ENCODE measurements around the gene NPC2.

Gene NPC2

GRCh38 chr14:74524076-74524811 lies 31.1 kb upstream of the NPC2 start:
- H3K9me3 ChIP-seq (ENCODE audit: severe bottlenecking), result no peaks in the 10 kb centered on the region
- TF ChIP-seq CTCF (IDR thresholded peaks at IDR 0.05; ENCODE audit: low read depth, low read length), result no peak
- H3K27me3 ChIP-seq (ENCODE audit: insufficient read depth, low read depth, severe bottlenecking), result no peaks in the 10 kb centered on the region
- H3K4me3 ChIP-seq (ENCODE audit: low read depth, low read length), result no peak overlapping the region
- DNase-seq, result no peak
- H3K36me3 ChIP-seq, result no peaks in the 10 kb centered on the region
- no peak overlapping the region for H3K27ac ChIP-seq

- no peak for DNase-seq
- Histone ChIP-seq H3K4me3 (ENCODE audit: low read depth, low read length) (no peak overlapping the region), H3K36me3 (no peaks in the 10 kb centered on the region), H3K27ac (no peak overlapping the region), H3K9me3 (ENCODE audit: severe bottlenecking) (no peaks in the 10 kb centered on the region), H3K27me3 (ENCODE audit: insufficient read depth, low read depth, severe bottlenecking) (no peaks in the 10 kb centered on the region)
- no peak for TF ChIP-seq CTCF (IDR thresholded peaks at IDR 0.05; ENCODE audit: low read depth, low read length)
These were observed 29.6 kb upstream of the NPC2 start for GRCh38 chr14:74522740-74523139.

GRCh38 chr14:74521756-74522155 lies 28.7 kb upstream of the NPC2 start:
- no peaks in the 10 kb centered on the region for H3K9me3 ChIP-seq (ENCODE audit: severe bottlenecking)
- H3K4me3 ChIP-seq (ENCODE audit: low read depth, low read length), result no peak overlapping the region
- H3K27ac ChIP-seq, result no peak overlapping the region
- H3K36me3 ChIP-seq, result no peaks in the 10 kb centered on the region
- DNase-seq, result no peak
- no peaks in the 10 kb centered on the region for H3K27me3 ChIP-seq (ENCODE audit: insufficient read depth, low read depth, severe bottlenecking)
- TF ChIP-seq CTCF (IDR thresholded peaks at IDR 0.05; ENCODE audit: low read depth, low read length), result no peak

- TF ChIP-seq CTCF (IDR thresholded peaks at IDR 0.05; ENCODE audit: low read depth, low read length), result no peak
- Histone ChIP-seq H3K36me3 (no peaks in the 10 kb centered on the region), H3K4me3 (ENCODE audit: low read depth, low read length) (no peak overlapping the region), H3K27ac (no peak overlapping the region), H3K27me3 (ENCODE audit: insufficient read depth, low read depth, severe bottlenecking) (no peaks in the 10 kb centered on the region), H3K9me3 (ENCODE audit: severe bottlenecking) (no peaks in the 10 kb centered on the region)
- no peak for DNase-seq
These were observed 26.4 kb upstream of the NPC2 start for GRCh38 chr14:74519316-74520074.

GRCh38 chr14:74518221-74518620 lies 25.1 kb upstream of the NPC2 start:
- H3K36me3 ChIP-seq, result no peaks in the 10 kb centered on the region
- no peak for TF ChIP-seq CTCF (IDR thresholded peaks at IDR 0.05; ENCODE audit: low read depth, low read length)
- H3K27me3 ChIP-seq (ENCODE audit: insufficient read depth, low read depth, severe bottlenecking), result no peaks in the 10 kb centered on the region
- H3K9me3 ChIP-seq (ENCODE audit: severe bottlenecking), result no peaks in the 10 kb centered on the region
- peak; percentile 62 for DNase-seq
- H3K27ac ChIP-seq, result no peak overlapping the region
- no peak overlapping the region for H3K4me3 ChIP-seq (ENCODE audit: low read depth, low read length)

Measured in WERI-Rb-1 (cell line).